GM19351 (cell line): ENCODE results near the gene TUBA4A.
"Not testable (repeated sequence)": the region's sequence is repeated elsewhere in the genome, so short reads cannot be mapped to it uniquely, and the experiment has no call there.

Experiments
- ATAC-seq: cut with Tn5 transposase; IDR thresholded peaks from one replicate; pipeline ENCODE4 v1.9.1; 2021; ENCODE audit warnings: mild to moderate bottlenecking, moderate library complexity; ENCODE audit not compliant: unreplicated experiment

TUBA4A gene

GRCh38 chr2:219269362-219270054, 15.8 kb upstream of the TUBA4A start:
- no peak for ATAC-seq

- ATAC-seq, result no peak
These were observed 14.6 kb upstream of the TUBA4A start for GRCh38 chr2:219268294-219268693.

DNA sequence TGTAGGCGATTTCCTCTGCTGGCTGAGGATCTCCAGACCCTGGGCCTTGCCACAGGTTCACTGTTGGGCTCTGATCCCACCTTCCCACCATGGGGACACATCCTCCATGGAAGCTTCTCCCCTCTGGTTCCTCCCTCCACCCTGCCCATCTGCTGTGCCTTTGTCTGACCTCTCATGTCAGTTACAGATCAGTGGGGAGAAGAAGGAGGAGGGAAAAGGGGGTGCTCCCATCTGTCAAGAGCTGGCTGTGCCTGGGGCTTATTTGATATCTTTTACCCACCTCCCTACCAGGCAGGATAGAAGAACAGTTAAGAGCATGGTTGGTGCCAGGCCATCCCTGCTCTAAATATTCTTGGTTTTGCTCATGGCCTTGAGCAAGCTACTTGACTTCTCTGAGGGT, 13.2 kb upstream of the TUBA4A start:
- no peak for ATAC-seq

GRCh38 chr2:219266232-219266631, 12.5 kb upstream of the TUBA4A start:
- no peak for ATAC-seq

DNA sequence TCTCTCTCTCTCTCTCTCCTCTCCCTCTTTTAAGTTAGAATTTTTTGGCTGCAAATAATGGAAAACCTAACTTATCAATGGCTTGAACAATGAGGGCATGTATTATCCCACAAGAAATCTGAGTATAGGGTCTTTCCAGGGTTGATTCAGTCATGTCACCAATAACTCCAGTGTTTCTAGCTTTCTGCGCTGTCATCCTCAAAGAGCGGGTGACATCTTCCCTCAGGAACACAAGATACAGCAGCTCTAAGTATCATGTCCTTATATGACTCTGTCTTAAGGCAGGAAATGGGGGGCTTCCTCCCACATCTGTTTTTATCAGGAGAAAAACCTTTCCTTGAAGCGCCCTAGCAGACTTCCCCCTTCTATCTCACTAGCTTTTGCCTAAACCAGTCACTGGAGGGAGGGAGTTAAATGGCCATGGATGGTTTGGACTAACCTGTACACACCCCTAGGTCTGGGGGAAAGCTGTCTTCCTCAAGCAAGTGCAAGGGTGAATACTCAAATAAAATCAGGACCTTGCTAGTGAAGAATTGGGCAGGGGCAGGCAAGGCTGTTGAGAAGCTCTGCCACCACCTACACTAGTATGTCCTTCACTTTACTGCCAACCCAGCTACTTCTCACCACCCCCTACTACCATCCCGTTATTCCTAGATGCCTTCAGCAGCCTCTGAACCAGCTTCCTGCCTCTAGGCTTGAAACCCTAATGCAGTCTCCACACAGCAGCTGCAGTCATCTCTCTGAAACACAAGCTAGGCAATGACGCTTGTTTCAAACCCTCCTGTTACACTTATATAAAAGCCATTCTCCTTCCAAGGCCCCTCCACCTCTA, 7.5 kb upstream of the TUBA4A start:
- no peak for ATAC-seq

GRCh38 chr2:219258942-219259341, 5.2 kb upstream of the TUBA4A start:
- ATAC-seq, result not testable (repeated sequence)

GRCh38 chr2:219254590-219255201, 978 bp upstream of the TUBA4A start:
- ATAC-seq, result peak; percentile 32

GRCh38 chr2:219252900-219253752, 592 bp downstream of the TUBA4A start, which contains the start of gene TUBA4B:
Gene TUBA4B, plus strand, starts transcription at chr2:219253243. Its CDS starts 165 bp downstream, at chr2:219253408.
- peak; percentile 20 for ATAC-seq

GRCh38 chr2:219252570-219252899, 1.2 kb downstream of the TUBA4A start:
- no peak for ATAC-seq

DNA sequence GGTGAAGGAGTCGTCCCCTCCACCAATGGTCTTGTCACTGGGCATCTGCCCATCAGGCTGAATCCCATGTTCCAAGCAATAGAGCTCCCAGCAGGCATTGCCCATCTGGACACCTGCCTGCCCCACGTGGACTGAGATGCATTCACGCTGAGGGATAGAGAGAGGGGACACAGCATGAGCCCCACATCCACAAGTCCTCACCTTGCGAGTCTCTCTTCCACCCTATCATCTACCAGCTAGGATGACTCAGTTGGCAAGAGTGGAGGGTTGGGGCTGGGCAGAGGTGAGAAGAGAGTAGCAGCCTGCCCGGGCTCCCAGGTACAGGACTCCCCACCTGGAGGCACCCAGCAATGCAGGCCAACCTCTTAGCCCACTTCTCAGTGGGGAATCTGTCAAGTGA, 1.6 kb downstream of the TUBA4A start:
- no peak for ATAC-seq

- ATAC-seq, result no peak
These were observed 2.1 kb downstream of the TUBA4A start for GRCh38 chr2:219251656-219252055.

DNA sequence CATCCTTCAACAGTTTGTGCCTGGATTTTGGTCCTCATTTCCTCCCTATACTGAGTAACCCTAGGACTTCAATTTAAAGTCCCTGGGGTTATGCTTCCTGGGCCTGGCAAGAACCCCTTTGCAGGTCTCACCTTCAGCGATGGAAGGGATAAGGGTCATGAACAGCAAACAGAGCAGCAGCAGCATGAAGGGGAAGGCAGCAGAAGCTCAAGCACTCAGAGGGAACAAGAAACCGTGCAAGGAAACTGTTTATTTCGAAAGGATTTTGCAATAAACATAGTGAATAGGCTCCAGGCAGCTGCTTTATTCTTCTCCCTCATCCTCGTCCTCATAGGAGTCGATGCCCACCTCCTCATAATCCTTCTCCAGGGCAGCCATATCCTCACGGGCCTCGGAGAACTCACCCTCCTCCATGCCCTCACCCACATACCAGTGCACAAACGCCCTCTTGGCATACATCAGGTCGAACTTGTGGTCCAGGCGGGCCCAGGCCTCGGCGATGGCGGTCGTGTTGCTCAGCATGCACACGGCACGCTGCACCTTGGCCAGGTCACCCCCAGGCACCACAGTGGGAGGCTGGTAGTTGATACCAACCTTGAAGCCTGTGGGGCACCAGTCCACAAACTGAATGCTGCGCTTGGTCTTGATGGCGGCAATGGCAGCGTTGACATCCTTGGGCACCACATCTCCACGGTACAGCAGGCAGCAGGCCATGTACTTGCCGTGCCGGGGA, 3.5 kb downstream of the TUBA4A start:
- ATAC-seq, result no peak

- no peak for ATAC-seq
These were observed 4.3 kb downstream of the TUBA4A start for GRCh38 chr2:219249203-219249980.

- no peak for ATAC-seq
These were observed 4.9 kb downstream of the TUBA4A start for GRCh38 chr2:219248845-219249202.

DNA sequence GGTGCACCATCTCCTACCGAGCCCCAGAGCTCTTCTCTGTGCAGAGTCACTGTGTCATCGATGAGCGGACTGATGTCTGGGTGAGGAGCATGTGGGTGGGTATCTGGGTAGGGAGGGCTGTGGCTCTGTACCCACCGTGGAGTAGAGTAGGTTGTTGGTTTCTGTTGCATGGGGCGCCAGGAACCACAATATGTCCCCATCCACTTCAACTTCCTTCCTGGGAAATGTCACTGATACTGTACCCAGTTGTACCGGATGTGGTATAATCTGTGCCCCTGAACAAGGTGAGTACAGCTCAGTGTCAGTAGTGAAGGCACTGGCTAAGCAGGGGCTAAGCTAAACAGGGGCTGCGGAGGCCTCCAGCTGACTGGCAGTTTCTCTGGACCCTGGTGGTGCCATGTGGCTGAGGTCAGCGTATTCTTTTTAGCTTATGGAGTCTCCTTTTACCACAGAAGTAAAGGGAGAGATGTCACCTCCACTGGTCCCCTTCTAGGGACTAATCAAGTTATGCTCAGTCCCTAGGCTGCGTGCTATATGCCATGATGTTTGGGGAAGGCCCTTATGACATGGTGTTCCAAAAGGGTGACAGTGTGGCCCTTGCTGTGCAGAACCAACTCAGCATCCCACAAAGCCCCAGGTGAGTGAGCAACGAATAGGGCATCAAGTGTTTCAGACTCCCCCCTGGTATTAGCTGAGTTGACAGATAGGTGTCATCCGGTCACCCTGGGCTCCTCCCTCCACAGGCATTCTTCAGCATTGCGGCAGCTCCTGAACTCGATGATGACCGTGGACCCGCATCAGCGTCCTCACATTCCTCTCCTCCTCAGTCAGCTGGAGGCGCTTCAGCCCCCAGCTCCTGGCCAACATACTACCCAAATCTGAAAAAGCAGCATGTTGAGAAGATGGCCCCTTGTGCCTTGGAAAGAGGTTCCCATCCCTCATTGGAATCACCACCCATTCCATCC, 5.8 kb downstream of the TUBA4A start:
- no peak for ATAC-seq

- no peak for ATAC-seq
These were observed 7.2 kb downstream of the TUBA4A start for GRCh38 chr2:219246559-219246958.

DNA sequence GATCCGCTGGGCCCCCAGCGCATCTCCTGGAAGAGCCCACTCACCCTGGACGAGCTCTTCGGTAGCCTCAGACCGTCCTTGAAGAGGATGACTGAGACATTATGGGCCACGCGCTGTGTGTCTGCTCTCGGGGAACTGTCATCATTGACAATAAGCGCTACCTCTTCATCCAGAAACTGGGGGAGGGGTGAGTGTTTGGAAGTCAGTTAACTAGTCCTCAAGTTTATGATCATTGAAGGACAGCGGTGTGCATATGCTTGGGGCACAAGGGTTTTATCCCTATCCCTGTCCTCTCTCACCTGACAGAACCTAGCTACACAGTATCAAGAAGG, 7.9 kb downstream of the TUBA4A start:
- no peak for ATAC-seq

DNA sequence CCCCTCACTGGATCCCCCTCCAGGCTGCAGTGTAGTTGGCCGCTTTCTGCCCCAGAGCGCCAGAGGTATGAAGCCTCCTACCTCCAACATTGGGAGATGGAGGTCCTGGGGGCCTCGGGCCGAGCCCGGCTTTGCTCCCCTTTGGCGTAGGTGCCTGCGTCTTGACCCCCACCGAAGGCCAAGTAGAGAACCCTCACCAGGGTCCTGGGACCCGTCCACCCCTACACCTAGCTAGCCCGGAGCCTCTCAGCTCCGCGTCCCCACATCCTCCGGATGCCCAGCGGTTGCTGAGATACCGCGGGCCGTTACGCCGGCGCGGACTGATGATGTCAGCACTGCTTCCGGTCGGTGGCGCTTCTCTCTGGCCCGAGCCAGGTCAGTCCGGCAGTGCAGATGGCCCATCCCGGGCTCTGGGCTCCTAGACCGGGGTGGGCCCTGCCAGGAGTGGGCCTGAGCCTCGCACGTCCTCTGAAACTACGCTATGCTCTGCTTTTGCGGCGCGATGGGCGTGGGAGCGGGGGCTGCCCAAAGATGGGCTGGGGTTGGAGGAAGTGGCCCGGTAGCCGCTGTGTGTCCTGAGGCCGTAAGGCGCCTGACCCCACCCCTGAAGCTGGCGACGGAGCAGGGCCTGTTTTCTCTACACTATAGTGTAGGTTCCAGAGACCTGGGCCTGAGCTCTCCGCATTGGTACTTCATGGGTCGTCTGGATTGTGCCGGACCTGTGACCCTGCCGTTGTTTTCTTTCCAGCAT, 8.4 kb downstream of the TUBA4A start, which contains the start of the genes GLB1L and STK16:
Gene GLB1L (minus strand): TSS at position 297 of the 751 bp plus-strand sequence. CDS start 1,871 bp downstream, outside the sequence.
Gene STK16 (plus strand): TSS at position 332 of the 751 bp plus-strand sequence. CDS start 521 bp downstream, outside the sequence.
- peak; percentile 87 for ATAC-seq
